ENCODE measurements around the gene LRBA.
A peak's percentile ranks its signal among the peaks of the same experiment; 100 is the strongest.
"Not testable (repeated sequence)": the region's sequence is repeated elsewhere in the genome, so short reads cannot be mapped to it uniquely, and the experiment has no call there.

Gene LRBA

DNA sequence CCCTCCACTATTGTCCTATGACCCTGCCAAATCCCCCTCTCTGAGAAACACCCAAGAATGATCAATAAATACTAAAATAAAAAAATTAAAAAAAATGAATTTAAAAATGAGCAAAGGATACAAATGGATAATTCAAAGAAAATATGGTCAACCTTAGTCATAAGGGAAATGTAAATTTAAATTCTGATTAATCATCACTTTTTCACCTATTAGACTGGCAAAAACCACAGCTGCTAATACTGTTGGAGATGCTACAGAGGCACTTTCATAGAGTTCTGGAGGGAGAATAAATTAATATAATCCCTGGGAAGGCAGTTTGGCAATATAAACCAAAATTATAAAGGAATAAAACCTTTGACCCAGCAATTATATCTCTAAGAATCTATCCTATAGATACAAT is 50.3 kb downstream of the LRBA start:
- DNase-seq (ENCODE audit: low read depth): no peak
- no peak for TF ChIP-seq CTCF (IDR thresholded peaks at IDR 0.05; ENCODE audit: insufficient read depth, low read depth, low read length, missing control alignments)
- H3K4me3 ChIP-seq (ENCODE audit: low read length): no peak overlapping the region

DNA sequence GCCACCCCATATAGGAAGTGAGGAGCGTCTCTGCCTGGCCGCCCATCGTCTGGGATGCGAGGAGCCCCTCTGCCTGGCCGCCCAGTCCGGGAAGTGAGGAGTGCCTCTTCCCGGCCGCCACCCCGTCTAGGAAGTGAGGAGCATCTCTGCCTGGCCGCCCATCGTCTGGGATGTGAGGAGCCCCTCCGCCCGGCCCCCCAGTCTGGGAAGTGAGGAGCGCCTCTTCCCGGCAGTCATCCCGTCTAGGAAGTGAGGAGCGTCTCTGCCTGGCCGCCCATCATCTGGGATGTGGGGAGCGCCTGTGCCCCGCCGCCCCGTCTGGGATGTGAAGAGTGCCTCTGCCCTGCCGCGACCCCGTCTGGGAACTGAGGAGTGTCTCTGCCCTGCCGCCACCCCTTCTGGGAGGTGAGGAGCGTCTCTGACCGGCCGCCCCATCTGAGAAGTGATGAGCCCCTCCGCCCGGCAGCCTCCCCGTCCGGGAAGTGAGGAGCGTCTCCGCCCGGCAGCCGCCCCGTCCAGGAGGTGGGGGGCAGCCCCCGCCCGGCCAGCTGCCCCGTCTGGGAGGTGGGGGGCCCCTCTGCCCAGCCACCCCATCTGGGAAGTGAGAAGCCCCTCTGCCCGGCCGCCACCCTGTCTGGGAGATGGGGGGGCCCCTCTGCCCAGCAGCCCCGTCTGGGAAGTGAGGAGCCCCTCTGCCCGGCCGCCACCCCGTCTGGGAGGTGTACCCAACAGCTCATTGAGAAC is 51.3 kb downstream of the LRBA start:
- not testable (repeated sequence) for H3K4me3 ChIP-seq (ENCODE audit: low read length); DNase-seq (ENCODE audit: low read depth)

DNA sequence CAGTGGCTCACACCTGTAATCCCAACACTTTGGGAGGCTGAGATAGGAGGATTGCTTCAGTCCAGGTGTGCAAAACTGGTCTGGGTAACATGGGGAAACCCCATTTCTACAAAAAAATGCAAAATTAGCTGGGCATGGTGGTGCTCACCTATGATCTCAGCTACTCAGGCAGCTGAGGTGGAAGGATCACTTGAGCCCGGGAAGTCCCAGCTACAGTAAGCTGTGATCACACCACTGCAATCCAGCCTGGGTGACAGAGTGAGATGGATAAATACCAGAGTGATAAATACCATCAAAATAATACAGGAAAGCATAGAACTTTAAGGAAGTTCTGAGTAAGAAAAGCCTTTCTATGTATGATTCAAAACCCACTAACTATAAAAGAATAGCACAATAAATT is 52.8 kb downstream of the LRBA start:
- H3K4me3 ChIP-seq (ENCODE audit: low read length): no peak overlapping the region
- TF ChIP-seq CTCF (IDR thresholded peaks at IDR 0.05; ENCODE audit: insufficient read depth, low read depth, low read length, missing control alignments): no peak
- peak; percentile 86 for DNase-seq (ENCODE audit: low read depth)

- H3K4me3 ChIP-seq (ENCODE audit: low read length): no peak overlapping the region
- no peak for TF ChIP-seq CTCF (IDR thresholded peaks at IDR 0.05; ENCODE audit: insufficient read depth, low read depth, low read length, missing control alignments)
- DNase-seq (ENCODE audit: low read depth): no peak
Measured at GRCh38 chr4:150961566-150961965, 53.5 kb downstream of the LRBA start.

- DNase-seq (ENCODE audit: low read depth): peak; percentile 70
- H3K4me3 ChIP-seq (ENCODE audit: low read length): no peak overlapping the region
- TF ChIP-seq CTCF (IDR thresholded peaks at IDR 0.05; ENCODE audit: insufficient read depth, low read depth, low read length, missing control alignments): peak; percentile 74
Measured at GRCh38 chr4:150960818-150961217, 54.3 kb downstream of the LRBA start.

- peak; percentile 76 for TF ChIP-seq CTCF (IDR thresholded peaks at IDR 0.05; ENCODE audit: insufficient read depth, low read depth, low read length, missing control alignments)
- no peak overlapping the region for H3K4me3 ChIP-seq (ENCODE audit: low read length)
- DNase-seq (ENCODE audit: low read depth): peak; percentile 68
Measured at GRCh38 chr4:150960079-150960478, 55.0 kb downstream of the LRBA start.

GRCh38 chr4:150957981-150958380 is 57.1 kb downstream of the LRBA start:
- H3K4me3 ChIP-seq (ENCODE audit: low read length); DNase-seq (ENCODE audit: low read depth): not testable (repeated sequence)

GRCh38 chr4:150957095-150957494 is 58.0 kb downstream of the LRBA start:
- peak; percentile 82 for DNase-seq (ENCODE audit: low read depth)
- not testable (repeated sequence) for H3K4me3 ChIP-seq (ENCODE audit: low read length)

- H3K4me3 ChIP-seq (ENCODE audit: low read length); DNase-seq (ENCODE audit: low read depth): not testable (repeated sequence)
Measured at GRCh38 chr4:150953916-150954315, 61.2 kb downstream of the LRBA start.
